ENCODE results near the gene RERE.

The RERE gene

DNA sequence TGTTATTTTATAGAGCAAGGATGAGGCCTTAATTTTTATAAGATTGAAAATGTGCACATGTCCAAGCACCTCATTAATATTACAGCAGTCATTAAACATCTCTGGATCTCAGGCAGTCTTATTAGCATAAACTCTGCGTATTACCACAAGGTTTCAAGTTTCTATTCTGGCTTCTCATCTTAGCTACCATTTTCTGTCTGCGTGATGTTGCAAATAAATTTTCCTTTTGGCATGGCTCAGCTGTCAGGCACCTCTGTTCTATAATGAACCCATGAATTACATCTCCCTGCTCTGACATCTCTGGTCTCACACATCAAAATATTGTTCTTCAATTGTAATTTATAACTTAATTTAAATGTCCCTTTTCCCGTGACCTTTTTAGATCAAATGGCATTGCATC lies 343.1 kb downstream of the RERE start:
- no peak for DNase-seq (ENCODE audit: low spot score)

DNA sequence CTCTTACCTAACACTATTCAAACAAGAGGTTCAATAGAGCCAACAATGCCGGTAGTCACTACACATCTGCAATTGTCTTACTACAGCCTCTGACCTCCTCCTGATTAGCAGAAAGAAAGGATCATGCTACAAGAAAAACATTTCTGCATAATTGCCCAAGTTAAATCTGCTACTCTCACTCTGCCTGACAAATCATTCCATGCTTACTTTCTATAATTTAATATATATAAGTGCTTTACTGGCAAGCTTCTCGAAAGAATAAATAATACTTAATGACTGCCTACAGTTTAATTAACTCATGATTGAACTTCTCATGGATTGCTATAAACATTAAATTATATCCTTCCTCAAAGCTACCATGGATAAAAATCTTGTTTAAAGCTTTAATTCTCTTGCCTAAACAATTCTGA lies 343.5 kb downstream of the RERE start:
- DNase-seq (ENCODE audit: low spot score) = no peak

GRCh38 chr1:8473121-8473875 lies 344.1 kb downstream of the RERE start:
- no peak for DNase-seq (ENCODE audit: low spot score)

DNA sequence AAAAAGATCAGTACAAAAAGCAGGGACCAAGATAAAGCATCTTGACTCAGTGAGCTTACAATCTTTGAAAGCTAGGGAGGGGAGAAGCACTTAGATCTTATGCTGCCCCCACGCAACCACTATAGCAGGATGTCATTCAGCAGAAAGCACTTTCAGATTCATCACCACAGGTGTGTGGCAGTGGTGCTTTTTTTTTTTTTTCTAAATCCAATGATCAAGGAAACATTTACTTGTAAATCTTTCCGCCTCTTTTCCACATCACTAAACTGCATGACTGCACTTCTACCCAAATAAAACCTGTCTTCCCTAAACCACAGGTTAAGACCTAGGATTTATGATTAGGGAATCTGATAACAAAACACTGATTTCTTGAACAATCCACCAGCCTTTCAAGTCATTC lies 344.8 kb downstream of the RERE start:
- DNase-seq (ENCODE audit: low spot score) = peak; percentile 50

GRCh38 chr1:8471451-8471850 lies 346.0 kb downstream of the RERE start:
- no peak for DNase-seq (ENCODE audit: low spot score)

- DNase-seq (ENCODE audit: low spot score) = no peak
These were observed 348.7 kb downstream of the RERE start for GRCh38 chr1:8468751-8469150.

- DNase-seq (ENCODE audit: low spot score) = no peak
These were observed 350.1 kb downstream of the RERE start for GRCh38 chr1:8467308-8467707.

DNA sequence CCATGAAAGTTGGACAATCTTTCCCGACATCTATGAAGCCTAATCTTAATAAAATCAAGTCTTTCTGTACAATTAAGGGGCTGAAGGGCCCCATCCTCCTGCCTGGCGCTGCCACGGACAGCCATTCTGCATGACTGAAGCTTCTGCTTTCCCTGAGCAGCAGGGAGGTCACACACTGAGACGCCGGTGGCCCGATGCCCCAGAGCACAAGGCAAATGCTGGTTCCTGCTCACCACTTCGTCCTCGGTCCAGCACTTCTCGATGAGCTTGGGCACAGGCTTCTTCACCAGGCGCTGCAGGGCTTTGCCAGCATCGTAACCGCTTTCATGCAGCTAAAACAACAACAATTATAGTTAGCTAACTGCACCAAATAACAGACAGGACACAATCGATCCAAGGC lies 351.7 kb downstream of the RERE start:
- DNase-seq (ENCODE audit: low spot score) = no peak

- no peak for DNase-seq (ENCODE audit: low spot score)
These were observed 352.4 kb downstream of the RERE start for GRCh38 chr1:8465013-8465412.

DNA sequence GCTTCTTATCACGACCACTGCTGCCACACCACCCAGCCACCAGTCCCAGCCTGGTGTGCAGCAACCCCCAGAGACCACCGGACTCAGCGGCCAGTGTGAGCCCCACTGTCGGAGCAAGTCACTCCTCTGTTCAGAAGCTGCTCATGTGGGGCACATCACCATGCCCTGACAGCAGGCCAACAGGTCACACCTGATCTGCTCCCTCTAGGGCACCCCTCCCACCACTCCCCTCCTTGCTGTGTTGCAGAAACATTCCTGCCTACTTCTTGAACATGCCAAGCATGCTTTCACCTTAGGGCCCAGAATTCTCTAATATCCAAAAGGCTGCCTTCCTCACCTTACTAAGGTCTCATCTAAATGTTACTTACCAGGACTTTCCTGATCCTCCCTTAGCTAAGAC lies 353.1 kb downstream of the RERE start:
- DNase-seq (ENCODE audit: low spot score) = peak; percentile 20

- DNase-seq (ENCODE audit: low spot score) = peak; percentile 59
These were observed 354.1 kb downstream of the RERE start for GRCh38 chr1:8463144-8463927.

DNA sequence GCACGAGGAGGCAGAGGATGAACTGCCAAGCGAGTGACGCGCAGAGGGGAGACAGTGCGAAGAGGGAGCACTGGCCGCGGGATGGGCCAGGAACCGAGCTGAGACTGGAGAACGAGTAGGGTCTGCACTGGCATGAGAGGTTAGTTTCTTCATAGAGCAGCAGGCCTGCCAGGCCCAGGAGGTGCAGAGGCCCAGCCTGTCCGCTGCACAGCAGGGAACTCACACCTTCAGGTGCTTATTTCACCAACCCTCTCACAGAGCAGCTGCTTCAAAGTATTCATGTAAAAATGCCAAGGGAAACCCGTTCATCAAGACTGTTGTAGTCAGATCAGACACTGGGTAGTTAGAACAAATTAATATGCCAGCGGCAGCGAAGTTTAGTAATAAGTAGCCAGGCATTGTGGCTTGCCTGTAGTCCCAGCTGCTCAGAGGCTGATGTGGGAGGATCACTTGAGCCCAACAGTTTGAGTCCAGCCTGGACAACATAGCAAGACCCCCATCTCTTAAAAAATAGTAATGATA lies 355.0 kb downstream of the RERE start:
- DNase-seq (ENCODE audit: low spot score) = peak; percentile 23

GRCh38 chr1:8461351-8462110 lies 355.9 kb downstream of the RERE start:
- no peak for DNase-seq (ENCODE audit: low spot score)

DNA sequence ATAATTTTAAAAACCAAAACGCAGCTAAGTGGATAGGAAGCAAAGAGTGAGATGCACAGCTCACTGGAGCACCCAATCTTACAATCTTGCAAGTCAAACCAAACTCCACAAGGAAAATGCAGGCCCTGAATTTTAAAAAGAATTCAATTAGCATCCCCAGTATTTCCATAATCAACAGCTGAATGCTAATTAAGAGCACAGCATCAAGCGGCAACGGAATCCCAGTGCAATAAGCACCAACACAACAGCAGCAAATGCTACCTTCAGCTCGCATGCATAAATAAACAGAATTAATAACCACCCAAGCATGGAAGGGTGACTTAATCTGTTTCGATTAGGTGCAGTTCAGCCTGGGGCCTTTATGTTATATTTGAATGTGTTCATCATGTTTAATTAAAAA lies 356.7 kb downstream of the RERE start:
- no peak for DNase-seq (ENCODE audit: low spot score)

GRCh38 chr1:8460132-8460544 lies 357.3 kb downstream of the RERE start:
- no peak for DNase-seq (ENCODE audit: low spot score)

GRCh38 chr1:8458607-8459006 lies 358.8 kb downstream of the RERE start:
- no peak for DNase-seq (ENCODE audit: low spot score)

DNA sequence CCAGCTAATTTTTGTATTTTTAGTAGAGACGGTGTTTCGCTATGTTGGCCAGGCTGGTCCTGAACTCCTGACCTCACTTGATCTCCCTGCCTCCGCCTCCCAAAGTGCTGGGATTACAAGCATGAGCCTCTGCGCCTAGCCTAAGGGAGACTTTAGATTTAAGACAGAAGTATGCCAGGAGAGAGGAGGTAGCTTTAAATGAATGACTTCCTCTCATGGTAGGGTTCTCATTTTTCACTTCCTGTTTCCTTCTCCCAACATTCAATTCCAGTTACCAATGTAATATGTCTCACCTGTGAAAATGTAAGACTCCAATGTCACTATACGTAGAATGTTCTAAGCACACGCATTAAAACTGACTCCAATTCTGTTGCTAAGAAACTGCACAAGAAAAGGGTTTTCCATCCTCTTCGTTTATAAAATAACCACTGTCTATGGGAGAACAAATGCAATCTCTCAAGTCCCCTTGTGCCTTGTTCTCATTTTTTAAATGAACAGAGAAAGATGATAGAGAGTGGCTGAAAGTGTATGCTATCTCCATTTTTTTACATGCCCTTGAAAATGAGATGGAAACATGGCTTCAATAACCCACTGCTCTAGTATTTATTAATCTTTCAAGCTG lies 359.6 kb downstream of the RERE start:
- DNase-seq (ENCODE audit: low spot score) = no peak

- DNase-seq (ENCODE audit: low spot score) = no peak
These were observed 360.4 kb downstream of the RERE start for GRCh38 chr1:8456991-8457390.

- peak; percentile 59 for DNase-seq (ENCODE audit: low spot score)
These were observed 361.0 kb downstream of the RERE start for GRCh38 chr1:8456308-8456912.

- DNase-seq (ENCODE audit: low spot score) = no peak
These were observed 361.6 kb downstream of the RERE start for GRCh38 chr1:8455700-8456307.

DNA sequence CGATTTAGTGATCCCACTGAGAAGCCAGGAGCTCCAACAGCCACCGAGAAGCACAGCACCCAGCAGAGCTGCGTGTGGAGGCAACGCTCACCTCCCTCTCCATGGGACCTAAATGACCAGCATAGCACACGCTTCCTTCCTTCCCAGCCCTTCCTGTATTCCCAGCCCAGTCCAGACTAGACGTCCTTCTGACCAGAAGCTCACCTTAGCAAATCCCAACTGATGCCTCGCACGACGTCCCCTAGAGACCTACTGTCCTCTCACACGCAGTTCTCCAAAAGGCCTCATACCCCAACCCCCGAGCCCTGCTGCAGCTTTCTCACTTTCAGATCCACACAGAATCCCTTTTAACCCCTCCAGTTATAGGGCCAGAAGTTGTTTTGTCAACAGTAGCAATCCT lies 367.1 kb downstream of the RERE start:
- DNase-seq (ENCODE audit: low spot score) = no peak

All from kidney tubule cell (primary cell).